ENCODE results near the gene SH2D2A. TPM values are rescaled to one million over a fixed set of nuclear protein-coding genes. Genes with fewer than 3 reads are reported as not detected.

The SH2D2A gene
- total RNA-seq, 1 experiment from 2014 or later, result 4.9 TPM

- TF ChIP-seq ZSCAN18 (CRISPR knock-in tag; IDR thresholded peaks at IDR 0.05), result no peak
- TF ChIP-seq ELF4 (CRISPR knock-in tag; IDR thresholded peaks at IDR 0.05; ENCODE audit: low read depth), result no peak
- no peak for TF ChIP-seq PRDM15 (CRISPR knock-in tag; IDR thresholded peaks at IDR 0.05)
- TF ChIP-seq ZNF416 (CRISPR knock-in tag; IDR thresholded peaks at IDR 0.05), result no peak
- no peak for TF ChIP-seq HMGA2 (CRISPR knock-in tag; IDR thresholded peaks at IDR 0.05)
- no peak for TF ChIP-seq NR3C1 (CRISPR knock-in tag; conservative IDR thresholded peaks at IDR 0.05; ENCODE audit: low read depth)
- no peak for TF ChIP-seq FOXP1 (CRISPR knock-in tag; IDR thresholded peaks at IDR 0.05; ENCODE audit: borderline replicate concordance)
Measured at GRCh38 chr1:156828400-156829124, 11.9 kb upstream of the SH2D2A start (continued).

GRCh38 chr1:156826630-156827029 lies 10.0 kb upstream of the SH2D2A start:
- Mint-ChIP-seq H3K27ac (no peak overlapping the region), H3K27me3 (ENCODE audit: low read depth) (peaks cover 52% of the 10 kb centered on the region), H3K4me1 (no peaks in the 10 kb centered on the region), H3K4me3 (no peak overlapping the region), H3K36me3 (no peaks in the 10 kb centered on the region), H3K9me3 (no peaks in the 10 kb centered on the region)
- TF ChIP-seq CBFB (CRISPR knock-in tag; IDR thresholded peaks at IDR 0.05; ENCODE audit: low read depth) (no peak), JAZF1 (CRISPR knock-in tag; IDR thresholded peaks at IDR 0.05) (no peak), HMGXB4 (CRISPR knock-in tag; IDR thresholded peaks at IDR 0.05) (no peak), USF1 (CRISPR knock-in tag; IDR thresholded peaks at IDR 0.05) (no peak), ZMAT4 (CRISPR knock-in tag; IDR thresholded peaks at IDR 0.05) (no peak), HMGA2 (CRISPR knock-in tag; IDR thresholded peaks at IDR 0.05) (no peak), TP53 (CRISPR knock-in tag; IDR thresholded peaks at IDR 0.05) (no peak), PRDM15 (CRISPR knock-in tag; IDR thresholded peaks at IDR 0.05) (no peak)
- ATAC-seq (no peak), DNase-seq (ENCODE audit: low spot score) (no peak)
- ChIA-PET POLR2A (no interaction called here), CTCF (interaction anchor here (0.9 to 5.6 kb wide), 4 partner anchors 12 to 138 kb away, joined by 3 to 24 read pairs (median 3); no protein-coding TSS in a partner anchor)

Data from WTC11 (cell line).